WTC11 (cell line): ENCODE data around the gene BOK.

Experiments used
- AFF4 ChIP-seq: sonication (generic); formaldehyde crosslinking; IDR thresholded peaks from 2 replicates; pipeline ENCODE4 v1.8.1; 2023; ENCODE audit warnings: mild to moderate bottlenecking, missing genetic modification reagents, borderline replicate concordance
- CREB1 ChIP-seq: sonication (generic); formaldehyde crosslinking; IDR thresholded peaks from 2 replicates; pipeline ENCODE4 v1.8.0; 2023; ENCODE audit warnings: mild to moderate bottlenecking, missing genetic modification reagents
- CTCF ChIP-seq: fragments of 200-600 bp; IDR thresholded peaks from 2 replicates; pipeline ENCODE4 v1.8.0; 2022; ENCODE audit warnings: antibody characterized with exemption
- E2F1 ChIP-seq: sonication (generic); formaldehyde crosslinking; IDR thresholded peaks from 2 replicates; pipeline ENCODE4 v1.8.0; 2022; ENCODE audit warnings: mild to moderate bottlenecking, missing genetic modification reagents
- FOXP4 ChIP-seq: sonication (generic); formaldehyde crosslinking; IDR thresholded peaks from 2 replicates; pipeline ENCODE4 v1.8.0; 2022; ENCODE audit warnings: mild to moderate bottlenecking, missing genetic modification reagents
- IRF2 ChIP-seq: sonication (generic); formaldehyde crosslinking; IDR thresholded peaks from 2 replicates; pipeline ENCODE4 v1.8.0; 2022; ENCODE audit warnings: low read depth, missing genetic modification reagents, borderline replicate concordance
- NFYB ChIP-seq: sonication (generic); formaldehyde crosslinking; conservative IDR thresholded peaks from 2 replicates; pipeline ENCODE4 v1.8.0; 2022; ENCODE audit warnings: low read depth, missing genetic modification reagents
- SP1 ChIP-seq: sonication (generic); formaldehyde crosslinking; conservative IDR thresholded peaks from 2 replicates; pipeline ENCODE4 v1.8.1; 2022; ENCODE audit warnings: missing genetic modification reagents
- TEAD4 ChIP-seq: sonication (generic); formaldehyde crosslinking; IDR thresholded peaks from 2 replicates; pipeline ENCODE4 v1.8.0; 2022; ENCODE audit warnings: mild to moderate bottlenecking, missing genetic modification reagents
- USF1 ChIP-seq: sonication (generic); formaldehyde crosslinking; IDR thresholded peaks from 2 replicates; pipeline ENCODE4 v1.8.0; 2022; ENCODE audit warnings: mild to moderate bottlenecking, missing genetic modification reagents
- ZNF121 ChIP-seq: sonication (generic); formaldehyde crosslinking; IDR thresholded peaks from 2 replicates; pipeline ENCODE4 v1.8.0; 2023; ENCODE audit warnings: missing genetic modification reagents
- ZNF232 ChIP-seq: sonication (generic); formaldehyde crosslinking; IDR thresholded peaks from 2 replicates; pipeline ENCODE4 v1.8.0; 2022; ENCODE audit warnings: mild to moderate bottlenecking, missing genetic modification reagents
- TF ChIP-seq, protein P1 (sequence below): sonication (generic); formaldehyde crosslinking; IDR thresholded peaks from 2 replicates; pipeline ENCODE4 v1.8.1; 2022; ENCODE audit warnings: low read depth, missing genetic modification reagents, borderline replicate concordance

DNA sequence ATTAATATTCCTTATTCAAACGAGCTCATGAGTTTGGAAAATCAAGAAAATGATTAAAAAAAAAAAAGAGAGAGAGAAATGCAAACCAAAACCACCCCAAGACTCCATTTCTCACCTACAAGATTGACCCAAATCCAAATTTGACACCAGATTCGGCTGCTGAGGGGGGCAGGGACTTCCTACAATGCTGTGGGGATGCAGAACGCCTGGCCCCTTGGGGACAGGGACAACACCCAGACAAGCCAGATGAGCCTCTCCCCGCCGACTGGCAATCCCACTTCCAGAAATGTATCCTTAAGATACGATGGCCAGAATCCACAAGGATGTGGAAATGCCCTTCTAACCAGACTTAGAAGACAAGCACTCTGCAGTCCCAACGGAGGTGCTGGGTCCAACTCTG, 20.7 kb downstream of the BOK start:
- TF ChIP-seq USF1 (CRISPR knock-in tag) (no peak), IRF2 (CRISPR knock-in tag) (no peak), CTCF (no peak), E2F1 (no peak), SP1 (CRISPR knock-in tag) (no peak), AFF4 (CRISPR knock-in tag) (no peak), NFYB (CRISPR knock-in tag) (no peak), CREB1 (CRISPR knock-in tag) (no peak), TEAD4 (CRISPR knock-in tag) (no peak), ZNF232 (no peak), FOXP4 (no peak), ZNF121 (CRISPR knock-in tag) (no peak)
- TF ChIP-seq, protein P1, sequence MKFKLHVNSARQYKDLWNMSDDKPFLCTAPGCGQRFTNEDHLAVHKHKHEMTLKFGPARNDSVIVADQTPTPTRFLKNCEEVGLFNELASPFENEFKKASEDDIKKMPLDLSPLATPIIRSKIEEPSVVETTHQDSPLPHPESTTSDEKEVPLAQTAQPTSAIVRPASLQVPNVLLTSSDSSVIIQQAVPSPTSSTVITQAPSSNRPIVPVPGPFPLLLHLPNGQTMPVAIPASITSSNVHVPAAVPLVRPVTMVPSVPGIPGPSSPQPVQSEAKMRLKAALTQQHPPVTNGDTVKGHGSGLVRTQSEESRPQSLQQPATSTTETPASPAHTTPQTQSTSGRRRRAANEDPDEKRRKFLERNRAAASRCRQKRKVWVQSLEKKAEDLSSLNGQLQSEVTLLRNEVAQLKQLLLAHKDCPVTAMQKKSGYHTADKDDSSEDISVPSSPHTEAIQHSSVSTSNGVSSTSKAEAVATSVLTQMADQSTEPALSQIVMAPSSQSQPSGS (CRISPR knock-in tag), result no peak
